Liver (tissue), 9 donors: Measurements from ENCODE around the gene LMLN. TPM values are rescaled to one million over a fixed set of nuclear protein-coding genes. Genes with fewer than 3 reads are reported as not detected.
A peak's percentile ranks its signal among the peaks of the same experiment; 100 is the strongest.

Source experiments
- DNase-seq: peaks from one replicate; pipeline ENCODE4 v3.0.0-alpha.2; 2017; ENCODE audit warnings: low spot score
- H3K27ac ChIP-seq, 2 donors: one replicate each; pipeline ENCODE4 v1.7.0; 2013; ENCODE audit warnings: inconsistent platforms in 2 of 2, low read length in 2 of 2, control low read depth in 1 of 2, low read depth in 1 of 2, mild to moderate bottlenecking in 1 of 2
- H3K27me3 ChIP-seq, 4 donors: one replicate each; pipeline versions ENCODE4 v1.6.1 to v1.7.0; 2013; ENCODE audit warnings: low read length in 3 of 4, inconsistent platforms in 1 of 4, mild to moderate bottlenecking in 1 of 4, moderate library complexity in 1 of 4; ENCODE audit not compliant: control insufficient read depth in 4 of 4, insufficient read depth in 4 of 4
- H3K36me3 ChIP-seq, 4 donors: one replicate each; pipeline versions ENCODE4 v1.6.1 to v1.7.0; 2013; ENCODE audit warnings: low read length in 3 of 4, mild to moderate bottlenecking in 3 of 4, low read depth in 1 of 4, moderate library complexity in 1 of 4; ENCODE audit not compliant: control insufficient read depth in 4 of 4, insufficient read depth in 3 of 4
- H3K4me1 ChIP-seq, 4 donors: one replicate each; pipeline versions ENCODE4 v1.6.1 to v1.7.0; 2013; ENCODE audit warnings: low read length in 3 of 4, mild to moderate bottlenecking in 3 of 4, moderate library complexity in 1 of 4; ENCODE audit not compliant: control insufficient read depth in 4 of 4, insufficient read depth in 4 of 4
- H3K4me3 ChIP-seq, 3 donors: one replicate each; pipeline versions ENCODE4 v1.6.1 to v1.7.0; 2013; ENCODE audit warnings: low read length in 3 of 3, control low read depth in 1 of 3, low read depth in 1 of 3, mild to moderate bottlenecking in 1 of 3
- H3K9ac ChIP-seq, 2 donors: one replicate each; pipeline ENCODE4 v1.7.0; 2013; ENCODE audit warnings: low read length in 2 of 2, mild to moderate bottlenecking in 2 of 2, moderate library complexity in 2 of 2, control low read depth in 1 of 2, low read depth in 1 of 2
- H3K9me3 ChIP-seq, 4 donors: one replicate each; pipeline versions ENCODE4 v1.6.1 to v1.7.0; 2013; ENCODE audit warnings: low read length in 3 of 4; ENCODE audit not compliant: control insufficient read depth in 4 of 4
- ATF3 ChIP-seq: IDR thresholded peaks from 2 replicates; pipeline ENCODE4 v1.6.1; 2016; ENCODE audit warnings: antibody characterized with exemption
- EGR1 ChIP-seq, 2 donors: IDR thresholded peaks; 2 replicates each; pipeline ENCODE4 v1.6.1; 2016 to 2018; ENCODE audit warnings: antibody characterized with exemption in 2 of 2, low read depth in 2 of 2
- FOXA1 ChIP-seq: IDR thresholded peaks from 2 replicates; pipeline ENCODE4 v1.6.1; 2016; ENCODE audit warnings: antibody characterized with exemption
- FOXA2 ChIP-seq: IDR thresholded peaks from 2 replicates; pipeline ENCODE4 v1.6.1; 2016; ENCODE audit warnings: antibody characterized with exemption
- GABPA ChIP-seq, 2 donors: IDR thresholded peaks in 1 of 2; conservative IDR thresholded peaks in 1 of 2; 2 replicates each; pipeline ENCODE4 v1.6.1; 2016; ENCODE audit warnings: antibody characterized with exemption in 2 of 2, mild to moderate bottlenecking in 1 of 2, moderate library complexity in 1 of 2
- HNF4A ChIP-seq, 2 donors: conservative IDR thresholded peaks; 2 replicates each; pipeline ENCODE4 v1.6.1; 2016; ENCODE audit warnings: antibody characterized with exemption in 2 of 2, mild to moderate bottlenecking in 2 of 2
- HNF4G ChIP-seq: IDR thresholded peaks from 2 replicates; pipeline ENCODE4 v1.6.1; 2016; ENCODE audit warnings: antibody characterized with exemption
- JUND ChIP-seq, 2 donors: IDR thresholded peaks; 2 replicates each; pipeline ENCODE4 v1.6.1; 2016; ENCODE audit warnings: antibody characterized with exemption in 2 of 2
- NR2F2 ChIP-seq: IDR thresholded peaks from 2 replicates; pipeline ENCODE4 v1.6.1; 2016; ENCODE audit warnings: antibody characterized with exemption
- RAD21 ChIP-seq, 2 donors: IDR thresholded peaks; 2 replicates each; pipeline ENCODE4 v1.6.1; 2016; ENCODE audit warnings: antibody characterized with exemption in 2 of 2, mild to moderate bottlenecking in 2 of 2
- RXRA ChIP-seq, 2 donors: IDR thresholded peaks; 2 replicates each; pipeline ENCODE4 v1.6.1; 2017 to 2018; ENCODE audit warnings: antibody characterized with exemption in 2 of 2, mild to moderate bottlenecking in 1 of 2
- SP1 ChIP-seq: IDR thresholded peaks from 2 replicates; pipeline ENCODE4 v1.6.1; 2018; ENCODE audit warnings: antibody characterized with exemption, mild to moderate bottlenecking
- TAF1 ChIP-seq: conservative IDR thresholded peaks from 2 replicates; pipeline ENCODE4 v1.6.1; 2016; ENCODE audit warnings: antibody characterized with exemption, mild to moderate bottlenecking
- YY1 ChIP-seq: IDR thresholded peaks from 2 replicates; pipeline ENCODE4 v1.6.1; 2016; ENCODE audit warnings: antibody characterized with exemption, mild to moderate bottlenecking
- ZBTB33 ChIP-seq: IDR thresholded peaks from 2 replicates; pipeline ENCODE4 v1.6.1; 2016; ENCODE audit warnings: antibody characterized with exemption
- WGBS: extraction: QIAGEN DNeasy Blood & Tissue Kit; methylation state at CpG from one replicate; pipeline ENCODE4 v1.1.7; 2013; 5-methylcytosine and 5-hydroxymethylcytosine counted together
- polyA plus RNA-seq, 2 donors: library from polyadenylated mRNA; stranded (reverse) in 1 of 2; unstranded in 1 of 2; fragments of 200-250 nt in 1 of 2; fragments of >200 nt in 1 of 2; fragmentation: Nextera tagmentation in 1 of 2; extraction: Ambion mirVana in 1 of 2; gene quantifications; one replicate each; pipeline versions ENCODE4 v1.2.1 to v1.2.3, GENCODE V29; 2013 to 2015
- total RNA-seq, 2 donors: library from RNA; depleted of rRNA; stranded (reverse); fragments of >200 nt; gene quantifications; one replicate each; pipeline ENCODE4 v1.2.3, GENCODE V29; 2014
- TF ChIP-seq, protein P1 (sequence below): IDR thresholded peaks from 2 replicates; pipeline ENCODE4 v1.6.1; 2016; ENCODE audit warnings: antibody characterized with exemption
- TF ChIP-seq, protein P2 (sequence below): IDR thresholded peaks from 2 replicates; pipeline ENCODE4 v1.6.1; 2016; ENCODE audit warnings: antibody characterized with exemption, mild to moderate bottlenecking
- TF ChIP-seq, protein P3 (sequence below): fragments of 150-350 bp; IDR thresholded peaks from 2 replicates; pipeline ENCODE4 v1.5.1; 2017; ENCODE audit warnings: improper control_type of control experiment, low read depth, low read length; ENCODE audit not compliant: missing input control
- donor health status: healthy.
- donor health status: healthy.
- donor health status: healthy.
- donor health status: healthy.
- donor health status: healthy.

Gene LMLN
- total and polyA plus RNA-seq, 4 donors = 0.90 to 3.2 (median 1.8) TPM

GRCh38 chr3:197951392-197951990 lies 8.5 kb upstream of the LMLN start:
- H3K36me3 ChIP-seq = peaks cover 7 to 43% (median 36%) of the 10 kb centered on the region in 4 donors
- H3K9ac ChIP-seq = no peak overlapping the region
- H3K4me3 ChIP-seq = peak overlapping the region in 2 of 3 donors; percentile 75 to 99
- peaks cover 2 to 15% (median 12%) of the 10 kb centered on the region in 4 donors for H3K4me1 ChIP-seq
- H3K9me3 ChIP-seq = no peaks in the 10 kb centered on the region
- DNase-seq = no peak
- H3K27ac ChIP-seq = no peak overlapping the region
- 84% methylated on average over 21 of the region's 21 CpGs for WGBS
- TF ChIP-seq HNF4A (conservative IDR thresholded peaks at IDR 0.05) (no peak), EGR1 (IDR thresholded peaks at IDR 0.05; ENCODE audit: low read depth in 2 of 2) (no peak), RXRA (IDR thresholded peaks at IDR 0.05) (no peak), ATF3 (no peak), SP1 (no peak), ZBTB33 (no peak), TAF1 (no peak), YY1 (no peak), GABPA (IDR thresholded peaks at IDR 0.05 in 1 of 2, conservative IDR thresholded peaks at IDR 0.05 in 1 of 2) (no peak), HNF4G (no peak), FOXA1 (no peak), RAD21 (IDR thresholded peaks at IDR 0.05) (no peak)
- TF ChIP-seq, protein P1, sequence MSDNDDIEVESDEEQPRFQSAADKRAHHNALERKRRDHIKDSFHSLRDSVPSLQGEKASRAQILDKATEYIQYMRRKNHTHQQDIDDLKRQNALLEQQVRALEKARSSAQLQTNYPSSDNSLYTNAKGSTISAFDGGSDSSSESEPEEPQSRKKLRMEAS = no peak
- H3K27me3 ChIP-seq = no peaks in the 10 kb centered on the region

DNA sequence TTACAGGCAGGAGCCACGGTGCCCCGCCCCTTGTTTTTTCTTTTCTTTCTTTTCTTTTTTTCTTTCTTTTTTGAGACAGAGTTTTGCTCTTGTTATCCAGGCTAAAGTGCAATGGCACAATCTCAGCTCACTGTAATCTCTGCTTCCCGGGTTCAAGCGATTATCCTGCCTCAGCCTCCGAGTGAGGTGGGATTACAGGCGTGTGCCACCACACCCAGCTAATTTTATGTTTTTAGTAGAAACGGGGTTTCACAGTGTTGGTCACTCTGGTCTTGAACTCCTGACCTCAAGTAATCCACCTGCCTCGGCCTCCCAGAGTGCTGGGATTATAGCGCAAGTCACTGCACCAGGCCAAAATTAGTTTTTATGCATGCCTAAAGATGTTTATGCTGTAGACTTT lies 7.6 kb upstream of the LMLN start:
- TF ChIP-seq ATF3 (no peak), YY1 (no peak), EGR1 (IDR thresholded peaks at IDR 0.05; ENCODE audit: low read depth in 2 of 2) (no peak), HNF4A (conservative IDR thresholded peaks at IDR 0.05) (no peak), TAF1 (no peak), ZBTB33 (no peak), JUND (IDR thresholded peaks at IDR 0.05) (no peak), FOXA2 (no peak), RAD21 (IDR thresholded peaks at IDR 0.05) (no peak), SP1 (no peak), GABPA (IDR thresholded peaks at IDR 0.05 in 1 of 2, conservative IDR thresholded peaks at IDR 0.05 in 1 of 2) (no peak), RXRA (IDR thresholded peaks at IDR 0.05) (no peak), HNF4G (no peak), NR2F2 (no peak), FOXA1 (no peak)
- TF ChIP-seq, protein P1 = no peak
- TF ChIP-seq, protein P2, sequence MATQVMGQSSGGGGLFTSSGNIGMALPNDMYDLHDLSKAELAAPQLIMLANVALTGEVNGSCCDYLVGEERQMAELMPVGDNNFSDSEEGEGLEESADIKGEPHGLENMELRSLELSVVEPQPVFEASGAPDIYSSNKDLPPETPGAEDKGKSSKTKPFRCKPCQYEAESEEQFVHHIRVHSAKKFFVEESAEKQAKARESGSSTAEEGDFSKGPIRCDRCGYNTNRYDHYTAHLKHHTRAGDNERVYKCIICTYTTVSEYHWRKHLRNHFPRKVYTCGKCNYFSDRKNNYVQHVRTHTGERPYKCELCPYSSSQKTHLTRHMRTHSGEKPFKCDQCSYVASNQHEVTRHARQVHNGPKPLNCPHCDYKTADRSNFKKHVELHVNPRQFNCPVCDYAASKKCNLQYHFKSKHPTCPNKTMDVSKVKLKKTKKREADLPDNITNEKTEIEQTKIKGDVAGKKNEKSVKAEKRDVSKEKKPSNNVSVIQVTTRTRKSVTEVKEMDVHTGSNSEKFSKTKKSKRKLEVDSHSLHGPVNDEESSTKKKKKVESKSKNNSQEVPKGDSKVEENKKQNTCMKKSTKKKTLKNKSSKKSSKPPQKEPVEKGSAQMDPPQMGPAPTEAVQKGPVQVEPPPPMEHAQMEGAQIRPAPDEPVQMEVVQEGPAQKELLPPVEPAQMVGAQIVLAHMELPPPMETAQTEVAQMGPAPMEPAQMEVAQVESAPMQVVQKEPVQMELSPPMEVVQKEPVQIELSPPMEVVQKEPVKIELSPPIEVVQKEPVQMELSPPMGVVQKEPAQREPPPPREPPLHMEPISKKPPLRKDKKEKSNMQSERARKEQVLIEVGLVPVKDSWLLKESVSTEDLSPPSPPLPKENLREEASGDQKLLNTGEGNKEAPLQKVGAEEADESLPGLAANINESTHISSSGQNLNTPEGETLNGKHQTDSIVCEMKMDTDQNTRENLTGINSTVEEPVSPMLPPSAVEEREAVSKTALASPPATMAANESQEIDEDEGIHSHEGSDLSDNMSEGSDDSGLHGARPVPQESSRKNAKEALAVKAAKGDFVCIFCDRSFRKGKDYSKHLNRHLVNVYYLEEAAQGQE = no peak
- TF ChIP-seq, protein P3, sequence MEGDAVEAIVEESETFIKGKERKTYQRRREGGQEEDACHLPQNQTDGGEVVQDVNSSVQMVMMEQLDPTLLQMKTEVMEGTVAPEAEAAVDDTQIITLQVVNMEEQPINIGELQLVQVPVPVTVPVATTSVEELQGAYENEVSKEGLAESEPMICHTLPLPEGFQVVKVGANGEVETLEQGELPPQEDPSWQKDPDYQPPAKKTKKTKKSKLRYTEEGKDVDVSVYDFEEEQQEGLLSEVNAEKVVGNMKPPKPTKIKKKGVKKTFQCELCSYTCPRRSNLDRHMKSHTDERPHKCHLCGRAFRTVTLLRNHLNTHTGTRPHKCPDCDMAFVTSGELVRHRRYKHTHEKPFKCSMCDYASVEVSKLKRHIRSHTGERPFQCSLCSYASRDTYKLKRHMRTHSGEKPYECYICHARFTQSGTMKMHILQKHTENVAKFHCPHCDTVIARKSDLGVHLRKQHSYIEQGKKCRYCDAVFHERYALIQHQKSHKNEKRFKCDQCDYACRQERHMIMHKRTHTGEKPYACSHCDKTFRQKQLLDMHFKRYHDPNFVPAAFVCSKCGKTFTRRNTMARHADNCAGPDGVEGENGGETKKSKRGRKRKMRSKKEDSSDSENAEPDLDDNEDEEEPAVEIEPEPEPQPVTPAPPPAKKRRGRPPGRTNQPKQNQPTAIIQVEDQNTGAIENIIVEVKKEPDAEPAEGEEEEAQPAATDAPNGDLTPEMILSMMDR = no peak
- H3K9me3 ChIP-seq = no peaks in the 10 kb centered on the region
- no peak overlapping the region for H3K4me3 ChIP-seq
- H3K36me3 ChIP-seq = peaks cover 7 to 43% (median 37%) of the 10 kb centered on the region in 4 donors
- H3K27ac ChIP-seq = no peak overlapping the region
- peaks cover 2 to 20% (median 15%) of the 10 kb centered on the region in 4 donors for H3K4me1 ChIP-seq
- DNase-seq = no peak
- H3K27me3 ChIP-seq = no peaks in the 10 kb centered on the region
- WGBS = 92% methylated on average over 9 of the region's 9 CpGs
- H3K9ac ChIP-seq = no peak overlapping the region
